SH-SY5Y (cell line): ENCODE measurements around the gene TNFRSF1B.

Experiments used
- GATA2 ChIP-seq: IDR thresholded peaks from 2 replicates; pipeline ENCODE4 v1.6.1; 2011; ENCODE audit warnings: mild to moderate bottlenecking, low read depth, low read length
- GATA3 ChIP-seq: IDR thresholded peaks from 2 replicates; pipeline ENCODE4 v1.6.1; 2011; ENCODE audit warnings: low read depth, mild to moderate bottlenecking, low read length, moderate library complexity

The TNFRSF1B gene

DNA sequence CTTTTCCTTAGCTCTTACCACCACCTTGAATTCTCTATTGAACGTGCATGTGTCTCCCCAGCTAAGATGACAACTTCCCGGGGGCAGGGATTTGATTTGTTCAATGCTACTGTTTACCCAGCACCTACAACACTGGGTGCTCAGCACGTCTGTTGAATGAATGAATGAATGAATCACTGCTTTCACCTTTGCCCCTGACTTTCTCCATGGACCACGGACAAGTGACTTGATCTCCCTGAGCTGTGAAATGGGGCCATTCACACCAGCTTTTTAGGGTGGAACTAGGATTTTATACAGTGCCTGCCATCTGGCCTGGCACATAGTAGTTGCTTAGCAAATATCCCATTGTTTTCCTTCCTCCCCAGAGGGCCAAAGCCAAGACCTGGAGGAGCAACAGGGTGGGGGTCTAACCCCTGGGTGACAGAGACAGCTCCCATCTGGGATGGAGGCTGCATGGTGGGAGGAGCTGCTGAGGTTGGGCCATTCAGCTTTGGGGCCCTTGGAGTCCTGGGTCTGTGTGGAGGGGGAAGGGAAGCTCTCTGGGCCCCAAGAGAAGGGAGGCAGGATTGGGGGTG, 15.7 kb downstream of the TNFRSF1B start:
- TF ChIP-seq GATA2 (no peak), GATA3 (no peak)

DNA sequence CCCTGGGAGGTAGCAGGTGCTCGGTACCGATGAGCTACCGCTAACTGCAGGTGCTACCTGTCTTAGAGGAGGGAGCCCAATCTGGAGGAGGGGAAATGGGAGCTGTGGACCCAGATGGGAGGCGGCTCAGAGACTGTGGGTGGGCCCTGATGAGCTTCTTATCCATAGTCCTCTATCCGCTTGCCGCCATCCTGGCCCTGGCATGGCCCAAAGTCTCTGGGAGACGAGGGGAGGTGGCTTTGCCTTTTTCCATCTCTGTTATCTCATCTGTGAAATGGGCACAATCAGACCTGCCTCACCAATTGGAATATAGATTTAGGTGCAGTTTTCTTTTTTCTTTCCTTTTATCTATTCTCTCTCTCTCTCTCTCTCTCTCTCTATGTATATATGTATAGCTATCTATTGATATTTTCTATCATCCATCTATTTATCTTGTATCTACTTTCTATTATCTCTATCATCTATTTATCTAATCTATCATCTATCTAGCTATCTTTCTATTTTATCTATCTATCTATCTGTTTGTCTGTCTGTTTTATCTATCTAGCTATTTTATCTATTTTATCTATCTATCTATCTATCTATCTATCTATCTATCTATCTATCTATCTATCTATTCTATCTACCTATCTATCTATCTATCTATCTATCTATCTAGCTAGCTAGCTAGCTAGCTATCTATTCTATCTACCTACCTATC, 16.5 kb downstream of the TNFRSF1B start:
- TF ChIP-seq GATA2 (no peak), GATA3 (no peak; the same call in 1 of the 2 replicates)

DNA sequence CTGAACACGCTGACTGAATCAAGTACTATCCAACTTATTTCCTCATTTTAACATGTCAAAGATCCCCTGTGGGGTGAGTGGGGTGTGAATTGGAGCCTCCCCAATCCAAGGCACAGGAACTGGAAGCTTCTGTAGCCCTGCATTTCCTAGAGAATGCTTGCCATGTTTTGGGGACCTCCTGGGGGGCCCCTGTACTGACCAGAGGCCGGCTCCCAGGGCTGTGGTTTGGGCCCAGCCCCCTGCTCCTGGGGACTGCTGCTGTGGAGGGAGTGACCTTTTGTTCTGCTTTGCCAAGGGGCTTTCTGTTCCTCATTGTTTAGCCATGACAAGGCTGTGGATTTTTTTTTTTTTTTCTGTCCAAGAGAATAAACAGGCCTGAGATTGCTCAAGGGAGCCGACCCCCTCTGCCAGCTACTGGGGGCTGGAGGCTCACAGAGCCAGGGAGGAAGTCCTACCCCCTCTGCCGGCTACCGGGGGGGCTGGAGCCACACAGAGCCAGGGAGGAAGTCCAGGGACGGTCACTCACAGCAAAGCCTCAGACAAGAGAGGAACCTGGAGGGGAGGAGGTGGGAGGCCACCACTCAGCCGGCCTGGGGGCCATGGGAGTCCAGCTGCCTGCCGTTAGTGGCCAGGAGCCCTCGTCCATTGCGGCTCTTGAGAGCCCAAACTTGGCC, 17.4 kb downstream of the TNFRSF1B start:
- TF ChIP-seq GATA2 (no peak), GATA3 (no peak)

DNA sequence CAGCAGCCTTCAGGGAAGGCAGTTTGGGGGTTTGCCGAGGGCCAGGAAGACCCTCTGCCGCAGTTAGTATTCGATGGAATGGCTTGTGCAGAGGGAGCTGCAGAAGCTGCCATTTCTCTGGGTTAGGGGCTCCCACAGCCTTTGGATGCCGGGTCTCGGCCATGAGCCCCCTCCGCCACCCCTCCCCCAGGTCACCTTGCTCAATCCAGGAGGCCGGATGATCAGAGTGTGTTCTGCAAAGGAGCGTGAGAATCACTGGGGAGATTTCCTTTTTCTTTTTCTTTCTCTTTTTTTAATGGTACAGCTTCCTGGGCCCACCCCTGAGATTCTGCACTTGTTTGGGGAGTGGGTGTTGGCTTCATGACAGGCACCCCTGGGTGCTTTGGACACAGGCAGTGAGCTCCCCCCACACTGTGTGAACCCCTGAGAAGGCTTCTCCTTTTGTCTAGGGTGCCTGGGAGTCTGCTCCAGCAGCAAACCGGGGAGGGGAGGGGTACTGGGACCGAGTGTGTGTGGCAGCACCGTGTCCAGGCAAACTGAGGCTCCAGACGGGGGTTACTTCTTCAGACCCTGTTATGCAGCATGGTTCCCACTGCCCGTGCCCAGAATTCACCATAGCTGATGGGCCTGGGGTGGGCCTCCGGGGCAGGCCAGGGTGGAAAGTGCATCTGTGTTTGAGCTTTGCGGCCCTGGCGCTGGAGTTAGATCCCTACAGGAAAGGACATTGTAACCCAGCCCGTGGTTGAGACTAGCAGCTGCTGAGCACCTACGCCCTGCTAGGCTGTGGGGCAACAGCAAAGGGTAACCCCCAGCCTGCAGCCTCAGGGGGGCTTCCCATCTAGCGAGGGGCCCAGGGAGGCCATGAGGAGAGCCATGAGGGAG, 18.5 kb downstream of the TNFRSF1B start:
- TF ChIP-seq GATA2 (no peak), GATA3 (no peak)

DNA sequence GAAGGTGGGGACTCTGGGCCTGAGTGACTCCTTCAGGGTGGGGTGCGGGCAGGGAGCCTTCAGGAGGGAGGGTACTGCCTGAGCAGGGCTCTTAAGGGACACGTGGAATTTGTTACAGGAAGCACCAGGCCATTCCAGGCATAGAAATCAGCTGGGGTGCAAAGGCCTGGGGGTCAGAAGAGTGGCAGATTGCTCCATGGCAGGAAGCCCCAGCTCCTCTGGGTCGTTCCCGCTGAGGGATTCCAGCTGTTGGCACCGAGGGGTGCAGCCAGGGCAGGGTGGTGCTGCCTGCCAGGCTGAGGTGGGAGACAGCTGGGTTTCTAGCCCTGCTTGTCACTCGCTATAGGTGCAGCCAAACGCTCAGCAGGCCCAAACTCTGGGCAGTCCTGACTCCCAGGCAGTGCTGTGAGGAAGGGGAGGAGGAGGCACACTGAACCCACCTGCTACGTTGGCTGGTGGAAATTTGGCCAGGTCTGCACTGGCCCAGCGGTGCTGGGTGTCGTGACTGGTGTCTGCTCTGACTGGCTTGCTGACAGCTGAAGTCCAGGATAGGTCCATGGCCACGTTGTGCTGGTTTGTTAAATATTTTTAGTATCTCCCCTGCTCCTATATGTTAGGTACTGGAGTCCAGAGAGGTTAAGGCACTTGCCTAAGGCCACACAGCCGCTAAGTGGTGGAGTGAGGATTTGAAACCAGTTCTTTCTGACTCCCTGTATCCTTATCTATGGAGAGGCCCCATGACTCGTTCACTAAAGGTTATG, 19.3 kb downstream of the TNFRSF1B start:
- no peak for TF ChIP-seq GATA3
- TF ChIP-seq GATA2: no peak

DNA sequence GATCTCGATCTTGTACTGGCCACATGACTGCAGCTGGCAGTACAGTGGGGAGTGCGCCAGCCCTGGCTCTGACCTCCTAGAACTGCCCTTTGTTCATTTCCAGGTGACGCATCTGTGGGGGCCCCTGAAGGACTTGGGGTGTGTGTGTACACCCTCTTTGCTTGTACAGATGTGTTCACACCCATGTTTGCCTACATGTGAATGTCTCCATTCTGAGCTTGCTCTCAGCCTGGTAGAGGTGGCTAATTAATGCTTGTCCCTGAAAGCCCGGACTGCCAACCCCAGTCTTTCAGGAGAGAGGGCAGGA, 19.8 kb downstream of the TNFRSF1B start:
- TF ChIP-seq GATA3 (no peak), GATA2 (no peak)

DNA sequence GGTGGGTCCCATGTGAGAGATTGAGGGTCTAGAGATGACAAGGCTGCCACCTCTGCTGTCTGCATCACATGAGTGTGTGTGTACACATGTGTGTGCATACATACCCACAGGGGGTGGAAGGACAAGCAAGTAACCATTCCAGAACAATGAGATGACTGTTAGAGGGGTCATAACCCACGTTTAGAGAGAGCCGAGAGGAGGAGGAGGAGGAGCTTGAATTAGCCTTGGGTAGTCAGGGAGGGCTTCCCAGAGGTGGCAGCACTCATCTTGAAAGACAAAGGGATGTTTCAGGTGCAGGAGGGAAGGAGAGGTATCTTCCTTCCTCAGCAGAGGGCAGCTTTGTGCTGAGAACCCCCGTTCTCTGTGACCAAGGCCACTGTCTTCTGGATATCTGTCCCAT, 21.3 kb downstream of the TNFRSF1B start:
- TF ChIP-seq GATA2 (no peak), GATA3 (no peak)

DNA sequence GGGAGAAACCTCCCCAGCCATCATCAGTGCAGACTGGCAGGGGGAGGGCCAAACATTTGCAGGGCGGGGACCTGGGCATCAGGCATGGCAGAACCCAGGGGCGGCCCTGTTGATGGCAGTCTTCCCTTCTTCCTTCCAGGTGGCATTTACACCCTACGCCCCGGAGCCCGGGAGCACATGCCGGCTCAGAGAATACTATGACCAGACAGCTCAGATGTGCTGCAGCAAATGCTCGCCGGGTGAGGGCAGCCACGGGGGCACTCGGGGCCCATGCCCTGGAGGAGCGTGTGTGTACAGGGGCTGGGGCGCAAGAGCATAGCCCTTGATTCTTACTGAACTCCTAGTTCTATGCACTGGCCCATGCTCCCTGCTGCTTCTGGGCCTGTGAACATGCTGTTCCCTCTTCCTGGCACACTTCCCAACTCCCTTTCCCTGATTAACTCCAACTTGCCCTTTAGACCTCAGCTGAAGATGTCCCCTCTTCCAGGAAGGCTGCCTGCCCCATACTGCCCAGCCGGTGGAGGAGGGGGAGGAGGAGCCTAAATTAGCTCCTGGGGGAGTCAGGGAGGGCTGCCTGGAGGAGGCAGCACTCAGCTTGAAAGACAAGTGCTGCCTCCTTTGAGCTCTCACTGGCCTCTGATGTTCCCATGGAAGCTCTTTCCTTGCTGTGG, 22.0 kb downstream of the TNFRSF1B start:
- TF ChIP-seq GATA3 (no peak), GATA2 (no peak)

DNA sequence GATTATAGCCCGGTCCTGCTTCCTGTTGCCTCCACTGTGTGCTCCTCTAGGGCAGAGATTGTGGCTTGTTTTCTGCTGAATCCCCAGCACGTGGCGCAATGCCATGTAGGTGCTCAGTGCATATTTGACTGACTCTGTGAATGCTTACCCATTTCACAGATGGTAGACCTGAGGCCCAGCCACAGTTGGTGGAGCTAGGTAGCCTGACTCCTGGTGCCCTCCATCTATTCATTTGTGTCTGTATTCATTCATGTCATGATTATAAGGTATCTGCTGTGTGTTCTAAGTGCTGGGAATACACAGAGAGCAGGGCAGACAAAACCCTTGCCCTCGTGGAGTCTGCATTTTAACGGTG, 22.5 kb downstream of the TNFRSF1B start:
- TF ChIP-seq GATA2 (no peak), GATA3 (no peak)

DNA sequence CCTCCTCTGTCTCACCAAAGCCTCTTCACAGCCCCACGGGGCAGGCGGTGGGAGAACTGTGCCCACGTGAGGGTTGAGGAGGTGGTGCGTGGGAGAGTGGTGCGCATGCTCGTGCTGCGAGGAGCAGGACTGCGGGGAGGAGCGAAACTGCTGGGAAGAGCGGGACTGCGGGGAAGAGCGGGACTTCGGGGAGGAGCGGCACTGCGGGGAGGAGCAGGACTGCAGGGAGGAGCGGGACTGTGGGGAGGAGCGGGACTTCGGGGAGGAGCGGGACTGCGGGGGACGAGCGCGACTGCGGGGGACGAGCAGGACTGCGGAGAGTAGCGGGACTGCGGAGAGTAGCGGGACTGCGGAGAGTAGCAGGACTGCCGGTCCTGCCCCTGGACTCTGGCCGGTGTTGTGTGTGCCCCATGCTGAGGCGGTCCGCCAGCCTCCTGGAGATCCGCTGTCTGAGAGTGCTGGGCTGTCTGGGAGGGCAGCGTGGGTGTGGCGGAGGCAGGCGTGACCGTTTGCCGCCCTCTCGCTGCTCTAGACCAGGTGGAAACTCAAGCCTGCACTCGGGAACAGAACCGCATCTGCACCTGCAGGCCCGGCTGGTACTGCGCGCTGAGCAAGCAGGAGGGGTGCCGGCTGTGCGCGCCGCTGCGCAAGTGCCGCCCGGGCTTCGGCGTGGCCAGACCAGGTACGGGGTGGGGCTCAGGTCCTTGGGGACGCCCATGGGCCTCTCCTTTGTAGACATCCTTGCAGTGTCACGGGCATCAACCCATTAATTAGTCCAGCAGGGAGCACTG, 24.6 kb downstream of the TNFRSF1B start:
- TF ChIP-seq GATA3 (no peak), GATA2 (no peak)

DNA sequence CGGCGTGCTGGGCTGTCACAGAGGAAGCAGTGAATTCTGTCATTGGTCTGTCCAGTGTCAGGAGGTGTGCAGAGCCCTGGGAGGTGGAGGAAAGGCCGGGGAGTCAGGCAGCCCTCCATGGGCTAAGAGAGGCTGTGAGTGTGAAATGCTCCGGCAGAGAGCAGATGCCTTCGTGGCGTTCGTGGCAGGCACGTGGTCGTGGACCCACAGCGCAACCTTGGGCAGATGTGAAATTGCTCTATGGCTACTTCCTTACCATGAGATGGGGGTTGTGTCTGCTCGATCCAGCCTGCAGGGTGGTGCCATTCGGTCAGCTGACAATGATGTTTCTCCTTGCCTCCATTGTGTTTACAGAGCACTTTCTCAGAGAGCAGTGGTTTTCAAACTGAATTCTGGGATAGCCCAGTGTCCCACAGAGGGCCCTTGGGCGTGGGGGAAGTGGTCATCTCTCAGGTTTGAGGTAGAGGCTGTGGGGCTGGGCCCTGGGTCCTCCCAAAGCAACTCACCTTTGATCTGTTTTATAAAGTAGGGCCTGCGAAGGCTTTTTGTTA, 27.9 kb downstream of the TNFRSF1B start:
- TF ChIP-seq GATA3: no peak

DNA sequence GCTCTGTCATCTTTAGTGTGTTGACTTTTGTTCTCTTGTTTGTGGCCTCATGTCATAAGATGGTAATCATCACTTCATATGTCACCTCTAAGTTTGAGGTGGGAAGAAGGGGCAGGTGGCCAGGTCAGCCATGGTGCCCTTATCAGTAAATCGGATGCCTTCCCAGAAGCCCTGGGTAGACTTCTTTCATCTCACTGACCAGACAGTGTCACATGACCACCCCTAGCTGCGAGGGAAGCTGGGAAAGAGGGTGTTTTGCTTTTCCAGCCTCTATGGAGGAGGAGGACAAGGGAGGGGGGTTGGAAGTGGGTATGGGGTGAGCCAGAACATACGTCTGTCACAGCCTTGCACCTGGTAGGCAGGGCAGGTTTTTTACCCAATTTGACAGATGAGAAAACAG, 28.6 kb downstream of the TNFRSF1B start:
- TF ChIP-seq GATA2 (no peak), GATA3 (no peak)
